GM10266 (cell line): ENCODE measurements around the gene SMIM7.
A peak's percentile ranks its signal among the peaks of the same experiment; 100 is the strongest.
"Not testable (repeated sequence)": the region's sequence is repeated elsewhere in the genome, so short reads cannot be mapped to it uniquely, and the experiment has no call there.

ENCODE experiments used
- DNase-seq: peaks from one replicate; pipeline ENCODE4 v3.0.0; 2012; ENCODE audit errors: extremely low spot score
- CTCF ChIP-seq: IDR thresholded peaks from 2 replicates; pipeline ENCODE4 v1.5.1; 2012; ENCODE audit warnings: mild to moderate bottlenecking, low read depth; ENCODE audit not compliant: control insufficient read depth, insufficient read depth; ENCODE audit errors: missing control alignments

The SMIM7 gene

GRCh38 chr19:16670291-16670690 lies 10.3 kb upstream of the SMIM7 start:
- no peak for TF ChIP-seq CTCF
- no peak for DNase-seq

- not testable (repeated sequence) for DNase-seq
Observed at GRCh38 chr19:16668702-16669101, 8.8 kb upstream of the SMIM7 start.

- TF ChIP-seq CTCF, result no peak
- no peak for DNase-seq
Observed at GRCh38 chr19:16668176-16668575, 8.2 kb upstream of the SMIM7 start.

- DNase-seq, result peak; percentile 48
- TF ChIP-seq CTCF, result no peak
Observed at GRCh38 chr19:16661480-16662034, 1.6 kb upstream of the SMIM7 start.

- DNase-seq, result peak; percentile 72
Observed at GRCh38 chr19:16660763-16661479, 977 bp upstream of the SMIM7 start, which contains the start of gene TMEM38A. Gene TMEM38A (plus strand): TSS chr19:16661139. CDS start chr19:16661218, 79 bp downstream.

GRCh38 chr19:16659464-16659831 lies 496 bp downstream of the SMIM7 start:
- TF ChIP-seq CTCF, result no peak
- DNase-seq, result no peak

More at GRCh38 chr19:16660763-16661479, 977 bp upstream of the SMIM7 start, which contains the start of gene TMEM38A:
- no peak for TF ChIP-seq CTCF

GRCh38 chr19:16657384-16657783 lies 2.6 kb downstream of the SMIM7 start:
- no peak for TF ChIP-seq CTCF
- DNase-seq, result no peak
